B cell (primary cell): ENCODE measurements around the gene ATP8B3. TPM values are rescaled to one million over a fixed set of nuclear protein-coding genes. Genes with fewer than 3 reads are reported as not detected.

Experiments used
- ATAC-seq: fragments of 200-7000 bp; cut with Tn5 transposase; one replicate; pipeline ENCODE4 v1.10.0; 2021; ENCODE audit warnings: low read depth, mild to moderate bottlenecking, moderate number of reproducible peaks, moderate library complexity
- CTCF ChIA-PET: fragments of 350-600 bp; sonication (Branson Sonifier 250); formaldehyde crosslinking; loops from one replicate; lab custom pipeline; 2021; ENCODE audit warnings: antibody characterized with exemption, inconsistent platforms; lab: Charles Lee
- POLR2A ChIA-PET: fragments of 350-600 bp; sonication (Branson Sonifier 250); formaldehyde crosslinking; loops from one replicate; lab custom pipeline; 2021; ENCODE audit warnings: antibody characterized with exemption; lab: Charles Lee
- DNase-seq: peaks from one replicate; pipeline ENCODE4 v3.0.0; 2013
- H2AFZ ChIP-seq: 2 replicates; pipeline ENCODE4 v1.6.1; 2012; ENCODE audit warnings: mild to moderate bottlenecking, low read depth, low read length; ENCODE audit not compliant: insufficient read depth, poor library complexity, severe bottlenecking
- H3K27ac ChIP-seq, 2 donors: 1 replicate in 1 of 2; 2 replicates in 1 of 2; pipeline ENCODE4 v1.5.1; 2012 to 2013; ENCODE audit warnings: low read length in 2 of 2, mild to moderate bottlenecking in 2 of 2, moderate library complexity in 1 of 2
- H3K27me3 ChIP-seq, 4 experiments: fragments of 200-600 bp in 1 of 4; sonication (generic) in 1 of 4; replicated peaks in 1 of 4; 1 replicate in 2 of 4; 2 replicates in 2 of 4; pipeline versions ENCODE4 v1.6.1 to v1.7.0; 2013 to 2016; ENCODE audit warnings: low read length in 3 of 4, mild to moderate bottlenecking in 2 of 4, mixed read lengths in 1 of 4, moderate library complexity in 1 of 4; ENCODE audit not compliant: insufficient read depth in 4 of 4, control insufficient read depth in 3 of 4; ENCODE audit errors: control extremely low read depth in 1 of 4
- H3K36me3 ChIP-seq, 2 experiments: replicated peaks in 1 of 2; 1 replicate in 1 of 2; 2 replicates in 1 of 2; pipeline versions ENCODE4 v1.6.1 to v1.7.1; 2013; ENCODE audit warnings: low read length in 1 of 2; ENCODE audit not compliant: insufficient read depth in 2 of 2, control insufficient read depth in 1 of 2; ENCODE audit errors: control extremely low read depth in 1 of 2, extremely low read depth in 1 of 2
- H3K4me1 ChIP-seq, 2 donors: fragments of 200-600 bp in 1 of 2; sonication (generic) in 1 of 2; 1 replicate in 1 of 2; 2 replicates in 1 of 2; pipeline versions ENCODE4 v1.5.1 to v1.6.1; 2013 to 2017; ENCODE audit warnings: low read length in 2 of 2; ENCODE audit not compliant: control insufficient read depth in 2 of 2, insufficient read depth in 2 of 2
- H3K4me2 ChIP-seq: replicated peaks from 2 replicates; pipeline ENCODE3; 2012; ENCODE audit warnings: mild to moderate bottlenecking, low read depth, low read length; ENCODE audit not compliant: poor library complexity, severe bottlenecking
- H3K4me3 ChIP-seq, 5 experiments: fragments of 200-600 bp in 1 of 5; sonication (generic) in 1 of 5; 1 replicate in 3 of 5; 2 replicates in 2 of 5; pipeline versions ENCODE4 v1.5.1 to v1.7.0; 2011 to 2016; ENCODE audit warnings: low read length in 4 of 5, mild to moderate bottlenecking in 4 of 5, low read depth in 2 of 5, control low read depth in 1 of 5, moderate library complexity in 1 of 5; ENCODE audit not compliant: insufficient read depth in 1 of 5; ENCODE audit errors: control extremely low read depth in 1 of 5, extremely low read depth in 1 of 5
- H3K79me2 ChIP-seq: fragments of 200-600 bp; sonication (generic); one replicate; pipeline ENCODE4 v1.6.0; 2016; ENCODE audit warnings: low read length; ENCODE audit not compliant: control insufficient read depth, insufficient read depth
- H3K9ac ChIP-seq: fragments of 200-600 bp; sonication (generic); 2 replicates; pipeline ENCODE4 v1.6.1; 2017; ENCODE audit warnings: mild to moderate bottlenecking, low read length, moderate library complexity
- H3K9me3 ChIP-seq, 3 donors: one replicate each; pipeline versions ENCODE4 v1.6.1 to v1.7.1; 2013; ENCODE audit warnings: low read length in 2 of 3; ENCODE audit not compliant: control insufficient read depth in 2 of 3, insufficient read depth in 1 of 3; ENCODE audit errors: control extremely low read depth in 1 of 3
- H4K20me1 ChIP-seq: 2 replicates; pipeline ENCODE4 v1.6.0; 2012; ENCODE audit warnings: mild to moderate bottlenecking, low read length; ENCODE audit not compliant: insufficient read depth, control insufficient read depth, poor library complexity, severe bottlenecking
- H3K27ac Mint-ChIP-seq: one replicate; pipeline ENCODE4 v1.8.0; 2021; ENCODE audit warnings: mixed read lengths
- H3K27me3 Mint-ChIP-seq: one replicate; pipeline ENCODE4 v1.8.0; 2021; ENCODE audit warnings: mixed read lengths
- H3K4me1 Mint-ChIP-seq: one replicate; pipeline ENCODE4 v1.8.0; 2021; ENCODE audit warnings: mixed read lengths
- H3K4me3 Mint-ChIP-seq: one replicate; pipeline ENCODE4 v1.8.0; 2021; ENCODE audit warnings: mixed read lengths
- H3K9me3 Mint-ChIP-seq: one replicate; pipeline ENCODE4 v1.8.0; 2022; ENCODE audit warnings: mixed read lengths; ENCODE audit not compliant: insufficient read depth
- CTCF ChIP-seq: fragments of 200-600 bp; IDR thresholded peaks from one replicate; pipeline ENCODE4 v1.8.0; 2022; ENCODE audit warnings: antibody characterized with exemption, mild to moderate bottlenecking
- EZH2 ChIP-seq: IDR thresholded peaks from 2 replicates; pipeline ENCODE4 v1.6.1; 2012; ENCODE audit warnings: borderline replicate concordance, low read depth, mild to moderate bottlenecking, moderate library complexity, low read length; ENCODE audit not compliant: insufficient read depth, poor library complexity, severe bottlenecking
- WGBS: methylation state at CpG from one replicate; pipeline ENCODE4 v1.1.5; 2013; ENCODE audit warnings: missing lambda C conversion rate; ENCODE audit not compliant: insufficient coverage; 5-methylcytosine and 5-hydroxymethylcytosine counted together
- intact Hi-C: fragments of 100-400 bp; cut with micrococcal nuclease; formaldehyde crosslinking; loops from one replicate; pipeline ENCODE4 v1.10.0; 2022
- polyA plus RNA-seq: library from polyadenylated mRNA; depleted of rRNA; stranded (reverse); fragments of >200 nt; gene quantifications from 2 replicates; pipeline ENCODE4 v1.2.3, GENCODE V29; 2012
- total RNA-seq, 2 donors: library from RNA; stranded (reverse); fragments of 120-200 nt in 1 of 2; gene quantifications; 1 replicate in 1 of 2; 2 replicates in 1 of 2; pipeline versions ENCODE4 v1.2.3 to v1.2.4, GENCODE V29; 2013 to 2022

The ATP8B3 gene
- total and polyA plus RNA-seq, 2 donors (not counting 1 experiment from before 2014, with no cell fraction given), result 0.89 to 5.1 TPM

- H3K4me1 Mint-ChIP-seq, result no peaks in the 10 kb centered on the region
- 33% methylated on average over 20 of the region's 28 CpGs for WGBS
- Histone ChIP-seq H3K9me3 (peaks cover 0 to 21% (median 0%) of the 10 kb centered on the region in 3 donors), H3K4me2 (no peak overlapping the region), H3K27ac (no peak overlapping the region), H3K36me3 (no peaks in the 10 kb centered on the region), H3K9ac (no peak overlapping the region), H3K79me2 (no peaks in the 10 kb centered on the region), H3K4me1 (no peaks in the 10 kb centered on the region), H2AFZ (no peak overlapping the region), H3K4me3 (no peak overlapping the region), H3K27me3 (peaks cover 0 to 48% (median 11%) of the 10 kb centered on the region in 4 experiments), H4K20me1 (no peaks in the 10 kb centered on the region)
- no peak for TF ChIP-seq EZH2
- no peak for TF ChIP-seq CTCF
- ATAC-seq, result no peak
- intact Hi-C loops, result no loop called here
- CTCF ChIA-PET, result no interaction called here
- no peaks in the 10 kb centered on the region for H3K9me3 Mint-ChIP-seq
- POLR2A ChIA-PET, result no interaction called here
- H3K4me3 Mint-ChIP-seq, result no peak overlapping the region
- DNase-seq, result no peak
- no peak overlapping the region for H3K27ac Mint-ChIP-seq
- peaks cover 37% of the 10 kb centered on the region for H3K27me3 Mint-ChIP-seq
Observed at GRCh38 chr19:1734321-1734966, 77.6 kb downstream of the ATP8B3 start.

Other genes with a start within 250 kb of the ATP8B3 start
- gene MEX3D, start 244.0 kb downstream of the ATP8B3 start, total RNA-seq, result 3.0 and 4.2 TPM in 2 replicates
- gene MEX3D, start 244.0 kb downstream of the ATP8B3 start, polyA plus RNA-seq, result 0.69 and 0.73 TPM in 2 replicates
- gene MBD3, start 219.4 kb downstream of the ATP8B3 start, total RNA-seq, result 84.6 and 87.6 TPM in 2 replicates
- gene MBD3, start 219.4 kb downstream of the ATP8B3 start, polyA plus RNA-seq, result 48.1 and 60.7 TPM in 2 replicates
- 66.8 and 73.7 TPM in 2 replicates for gene UQCR11, start 206.8 kb downstream of the ATP8B3 start, total RNA-seq
- gene UQCR11, start 206.8 kb downstream of the ATP8B3 start, polyA plus RNA-seq, result 41.2 and 59.5 TPM in 2 replicates
- gene TCF3, start 159.7 kb downstream of the ATP8B3 start, total RNA-seq, result 263 and 278 TPM in 2 replicates
- gene TCF3, start 159.7 kb downstream of the ATP8B3 start, polyA plus RNA-seq, result 574 and 588 TPM in 2 replicates
- not detected in 2 replicates for gene ONECUT3, start 58.8 kb downstream of the ATP8B3 start, total RNA-seq
- not detected in 2 replicates for gene ONECUT3, start 58.8 kb downstream of the ATP8B3 start, polyA plus RNA-seq
- 72.4 and 72.6 TPM in 2 replicates for gene REXO1, start 36.2 kb upstream of the ATP8B3 start, total RNA-seq
- gene REXO1, start 36.2 kb upstream of the ATP8B3 start, polyA plus RNA-seq, result 108 and 898 TPM in 2 replicates
- gene KLF16, start 51.3 kb upstream of the ATP8B3 start, total RNA-seq, result 29.7 and 35.8 TPM in 2 replicates
- 43.5 and 49.0 TPM in 2 replicates for gene KLF16, start 51.3 kb upstream of the ATP8B3 start, polyA plus RNA-seq
- 58.1 and 63.1 TPM in 2 replicates for gene ABHD17A, start 73.2 kb upstream of the ATP8B3 start, total RNA-seq
- 127 and 134 TPM in 2 replicates for gene ABHD17A, start 73.2 kb upstream of the ATP8B3 start, polyA plus RNA-seq
- gene ADAT3, start 93.1 kb upstream of the ATP8B3 start, total RNA-seq, result 13.4 and 13.9 TPM in 2 replicates
- 5.3 and 6.1 TPM in 2 replicates for gene ADAT3, start 93.1 kb upstream of the ATP8B3 start, polyA plus RNA-seq
- gene SCAMP4, start 93.1 kb upstream of the ATP8B3 start, total RNA-seq, result 60.0 and 62.9 TPM in 2 replicates
- gene SCAMP4, start 93.1 kb upstream of the ATP8B3 start, polyA plus RNA-seq, result 47.9 and 51.0 TPM in 2 replicates
- 153 and 154 TPM in 2 replicates for gene CSNK1G2, start 128.9 kb upstream of the ATP8B3 start, total RNA-seq
- 288 and 304 TPM in 2 replicates for gene CSNK1G2, start 128.9 kb upstream of the ATP8B3 start, polyA plus RNA-seq
- 75.2 and 86.2 TPM in 2 replicates for gene BTBD2, start 203.4 kb upstream of the ATP8B3 start, total RNA-seq
- gene BTBD2, start 203.4 kb upstream of the ATP8B3 start, polyA plus RNA-seq, result 85.6 and 86.4 TPM in 2 replicates
- gene MKNK2, start 239.0 kb upstream of the ATP8B3 start, total RNA-seq, result 777 and 813 TPM in 2 replicates
- gene MKNK2, start 239.0 kb upstream of the ATP8B3 start, polyA plus RNA-seq, result 440 and 1,053 TPM in 2 replicates